HCEC 1CT (cell line): ENCODE results near the gene KCTD11.
"Not testable (repeated sequence)": the region's sequence is repeated elsewhere in the genome, so short reads cannot be mapped to it uniquely, and the experiment has no call there.

Source experiments
- DNase-seq: peaks from one replicate; pipeline ENCODE4 v3.0.0-alpha.2; 2017

KCTD11 gene

DNA sequence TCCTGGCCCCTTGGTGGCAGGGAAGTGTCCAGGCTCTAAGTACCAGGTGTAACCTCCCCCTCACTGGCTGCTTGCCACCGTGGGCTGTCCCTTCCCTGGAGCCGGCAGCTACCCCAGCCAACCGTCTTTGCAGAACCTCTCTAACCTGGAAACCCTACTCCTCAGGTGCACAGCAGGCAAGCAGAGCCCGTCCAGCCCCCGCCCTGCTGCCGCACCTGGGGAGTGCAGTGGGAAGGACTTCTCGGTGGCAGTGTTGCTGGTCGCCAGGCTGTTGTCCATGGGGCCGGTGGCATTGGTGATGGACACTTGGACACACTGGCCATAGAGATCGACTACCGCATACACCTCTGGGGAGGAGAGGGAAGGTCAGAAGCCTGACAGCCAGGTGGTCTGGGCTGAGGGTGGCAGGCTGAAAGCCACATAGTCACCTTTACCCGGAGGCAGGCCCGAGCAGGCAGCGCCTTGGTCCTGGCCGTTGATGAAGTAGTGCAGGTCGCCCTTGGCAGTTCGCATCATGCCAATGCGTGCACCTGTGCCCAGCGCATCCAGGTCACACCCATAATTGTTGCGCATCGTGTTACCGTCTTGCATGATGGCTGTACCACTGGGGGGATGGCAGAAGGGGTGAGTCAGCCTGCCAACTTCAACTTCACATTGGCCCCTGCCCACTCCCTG lies 29.3 kb upstream of the KCTD11 start:
- DNase-seq, result no peak

DNA sequence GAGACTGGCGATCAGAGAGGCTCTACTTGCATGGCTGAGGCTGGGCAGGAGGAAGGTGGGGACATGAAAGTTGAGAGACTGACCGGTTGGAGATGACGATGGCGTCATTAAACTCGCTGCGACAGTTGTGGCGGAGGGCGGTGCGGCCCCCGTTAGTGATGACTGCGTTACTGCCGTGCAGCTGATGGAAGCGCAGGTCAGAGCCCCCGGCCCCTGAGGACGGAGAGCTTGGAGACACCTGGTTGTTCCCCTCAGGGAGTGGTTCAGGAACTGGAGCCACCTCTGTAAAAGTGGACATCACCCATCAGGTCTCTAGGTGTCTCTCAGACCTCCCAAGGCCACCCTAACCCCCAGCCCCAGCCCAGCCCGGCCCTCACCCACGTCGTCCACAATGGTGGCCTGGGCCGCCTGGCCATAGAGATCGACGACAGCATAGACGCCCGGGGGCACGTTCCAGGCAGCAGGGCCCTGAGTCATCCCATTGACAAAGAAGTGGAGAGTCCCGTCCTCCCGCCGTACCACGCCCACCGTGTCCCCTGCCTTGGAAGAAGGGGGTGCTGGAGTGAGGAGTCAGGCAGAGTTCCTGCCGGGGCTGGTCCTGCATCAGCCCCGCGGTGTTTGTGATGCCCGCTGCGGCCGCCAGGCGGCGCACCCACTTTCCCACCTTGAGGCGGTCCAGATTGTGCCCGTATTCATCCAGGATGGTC lies 28.1 kb upstream of the KCTD11 start:
- no peak for DNase-seq

DNA sequence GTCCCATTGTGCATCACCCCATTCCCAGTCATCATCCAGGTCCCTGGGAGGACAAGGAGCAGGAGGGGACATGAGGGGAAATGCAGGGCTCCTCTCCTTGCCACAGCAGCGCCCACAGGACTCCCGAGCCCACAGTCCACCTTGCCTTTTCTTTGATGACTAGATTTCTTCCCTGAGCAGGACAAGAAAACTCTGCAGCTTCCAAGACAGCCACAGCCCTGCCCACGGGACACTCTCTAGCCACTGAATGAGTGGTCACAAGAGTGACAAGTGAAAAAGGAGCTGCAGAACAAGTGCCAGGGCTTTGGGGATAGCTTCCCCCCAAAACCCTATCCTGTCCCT lies 27.6 kb upstream of the KCTD11 start:
- DNase-seq, result no peak

DNA sequence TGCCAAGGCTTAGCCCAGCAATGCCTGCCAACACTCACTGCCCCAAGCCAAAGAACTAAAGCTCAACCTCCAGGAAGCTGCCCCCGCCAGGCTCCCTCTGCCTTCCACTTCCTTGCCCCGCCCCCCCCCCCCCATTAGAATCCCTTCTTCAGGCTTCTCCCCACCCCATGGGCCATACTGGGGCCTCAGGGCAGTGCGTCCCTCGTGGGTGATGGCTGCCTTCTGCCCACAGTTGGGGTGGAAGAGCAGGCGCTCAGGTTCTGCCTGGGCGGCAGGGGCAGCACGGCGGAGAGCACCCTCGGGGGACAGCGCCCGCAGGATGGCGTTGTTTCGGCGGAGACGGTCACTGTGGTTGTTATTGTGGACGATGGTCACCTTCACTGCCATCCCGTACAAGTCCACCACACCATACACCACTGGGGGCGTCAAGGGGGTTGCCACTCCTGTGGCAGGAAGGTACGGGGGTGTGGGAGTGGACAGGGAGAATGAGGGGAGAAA lies 26.9 kb upstream of the KCTD11 start:
- no peak for DNase-seq

DNA sequence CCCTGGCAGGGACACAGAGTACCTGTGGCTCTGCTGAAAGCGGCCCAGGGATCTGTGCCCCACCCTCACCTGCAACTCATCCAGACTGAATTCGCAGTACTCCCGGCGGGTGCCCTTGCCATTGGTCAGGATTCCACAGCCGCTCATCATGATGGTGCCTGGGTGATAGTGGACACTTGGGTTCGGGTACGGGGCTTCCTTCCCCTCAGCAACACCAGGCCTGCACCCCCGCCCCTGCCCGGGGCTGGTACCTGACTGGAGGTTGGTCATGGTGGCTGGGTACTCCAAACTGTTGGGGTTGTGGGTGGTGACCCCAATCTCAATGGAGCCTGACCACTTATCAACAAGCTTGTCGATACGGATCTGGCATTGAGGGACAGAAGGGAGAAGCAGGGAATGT lies 25.8 kb upstream of the KCTD11 start:
- DNase-seq, result no peak

DNA sequence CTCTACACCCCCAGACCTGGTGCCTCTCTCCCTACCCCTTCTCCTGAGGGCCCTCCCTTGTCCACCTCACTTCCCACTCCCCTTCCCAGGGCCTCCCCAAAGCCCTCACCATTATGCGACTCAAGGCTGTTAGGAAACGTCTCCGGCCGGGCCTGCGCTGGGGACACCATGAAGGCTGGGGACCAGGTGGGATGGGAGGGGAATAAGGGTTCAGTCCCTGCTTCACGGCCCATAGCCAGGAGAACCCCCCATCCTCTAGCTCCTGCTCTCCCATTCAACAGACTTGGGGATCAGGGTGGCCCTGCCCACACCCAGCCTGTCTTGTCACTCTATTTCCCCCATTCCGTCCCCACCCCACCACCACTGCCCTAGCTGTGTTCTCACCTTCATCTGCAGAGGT lies 24.9 kb upstream of the KCTD11 start:
- no peak for DNase-seq

DNA sequence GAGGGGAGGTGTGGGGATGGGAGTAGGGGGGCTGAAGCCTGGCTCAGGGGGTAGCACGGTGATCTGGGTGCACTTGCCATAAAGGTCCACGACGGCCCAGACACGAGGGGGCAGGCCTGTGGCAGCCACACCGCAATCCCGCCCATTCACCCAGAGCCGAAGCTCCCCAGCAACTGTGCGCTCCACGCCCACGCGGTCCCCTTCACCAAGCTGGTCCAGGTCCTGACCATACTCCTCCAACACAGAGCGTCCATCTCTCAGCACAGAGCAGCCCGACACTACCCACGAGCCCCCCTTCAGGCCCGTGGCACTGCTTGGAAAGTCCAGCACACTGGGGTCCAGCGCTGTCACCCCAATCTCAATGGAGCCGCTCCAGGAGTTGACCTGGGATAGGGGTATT lies 24.5 kb upstream of the KCTD11 start:
- DNase-seq, result no peak

DNA sequence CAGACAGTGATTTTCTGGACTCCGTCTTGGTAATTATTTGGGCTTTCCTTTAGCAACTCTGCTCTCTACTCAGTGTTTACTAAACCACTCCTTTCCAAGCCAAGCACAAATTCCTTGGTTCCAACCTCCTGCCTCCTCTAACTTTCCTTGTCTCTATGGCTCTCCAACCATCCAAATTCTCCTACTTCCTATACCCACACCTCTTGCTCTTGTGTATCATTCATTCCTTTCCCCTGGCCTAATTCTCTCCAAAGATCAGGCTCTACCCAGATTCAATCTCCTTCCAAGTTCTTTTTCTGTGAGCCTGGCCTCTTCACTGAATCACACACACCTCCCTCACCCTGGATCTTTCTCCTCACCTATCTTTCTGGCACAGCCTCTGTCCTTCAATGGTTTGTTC lies 24.0 kb upstream of the KCTD11 start:
- DNase-seq, result no peak

DNA sequence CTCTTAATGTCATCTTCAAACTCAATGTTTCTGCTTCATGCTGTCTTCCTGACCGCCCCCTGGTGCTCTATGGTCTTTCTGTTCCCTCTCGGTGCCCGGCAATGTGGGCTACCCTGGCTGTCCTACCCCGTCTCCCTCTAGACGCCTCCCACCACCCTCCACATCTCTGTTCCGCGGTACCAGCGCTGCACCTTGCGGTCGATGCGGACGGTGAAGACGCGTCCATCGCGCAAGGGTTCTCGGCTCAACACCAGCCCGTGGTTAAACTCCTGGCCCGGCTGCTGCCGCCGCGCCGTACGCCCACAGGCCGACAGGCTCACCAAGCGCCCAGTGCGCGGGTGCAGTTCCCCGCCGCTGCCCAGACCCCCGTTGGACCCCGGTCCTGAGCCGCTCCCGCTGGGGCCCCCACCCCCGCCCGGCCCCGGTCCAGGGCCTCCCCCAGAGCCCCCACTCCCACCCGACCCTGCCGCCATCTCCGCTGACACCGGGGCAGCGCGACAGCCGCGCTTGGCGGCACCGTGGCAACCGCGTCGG lies 23.1 kb upstream of the KCTD11 start, which contains the start of gene NEURL4:
Gene NEURL4 (minus strand): TSS at position 496 of the 534 bp plus-strand sequence. CDS start 23 bp downstream, at position 473.
- DNase-seq, result no peak

DNA sequence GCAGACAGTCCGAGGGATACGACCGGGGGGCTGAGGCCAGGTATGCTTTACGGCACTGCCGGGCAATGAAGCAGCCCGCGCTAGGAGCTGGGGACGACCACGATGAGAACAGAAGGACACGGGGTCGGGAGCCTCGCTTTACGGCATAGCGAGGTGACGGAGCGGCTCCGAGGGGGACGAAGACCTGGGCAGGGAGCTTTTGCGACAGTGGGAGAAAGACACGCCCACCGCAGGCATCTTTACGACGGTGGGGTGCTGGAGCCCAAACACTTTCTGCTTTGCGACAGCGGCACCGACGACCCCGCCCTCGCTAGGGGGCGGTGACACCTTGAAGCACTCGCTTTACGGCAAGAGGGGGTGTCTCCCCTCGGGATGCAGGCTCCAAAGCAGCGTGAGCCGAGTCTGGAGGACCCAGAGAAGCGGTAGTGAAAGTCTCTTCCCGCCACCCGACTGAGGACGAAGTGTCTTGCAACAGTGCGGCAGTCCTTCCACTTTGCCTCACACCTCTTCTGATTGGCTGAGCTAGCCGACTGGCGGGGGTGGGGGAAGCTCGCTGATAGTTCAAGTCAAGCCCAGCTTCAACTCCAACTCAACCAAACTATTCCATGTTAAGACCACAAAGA lies 22.5 kb upstream of the KCTD11 start:
- peak; percentile 97 for DNase-seq

DNA sequence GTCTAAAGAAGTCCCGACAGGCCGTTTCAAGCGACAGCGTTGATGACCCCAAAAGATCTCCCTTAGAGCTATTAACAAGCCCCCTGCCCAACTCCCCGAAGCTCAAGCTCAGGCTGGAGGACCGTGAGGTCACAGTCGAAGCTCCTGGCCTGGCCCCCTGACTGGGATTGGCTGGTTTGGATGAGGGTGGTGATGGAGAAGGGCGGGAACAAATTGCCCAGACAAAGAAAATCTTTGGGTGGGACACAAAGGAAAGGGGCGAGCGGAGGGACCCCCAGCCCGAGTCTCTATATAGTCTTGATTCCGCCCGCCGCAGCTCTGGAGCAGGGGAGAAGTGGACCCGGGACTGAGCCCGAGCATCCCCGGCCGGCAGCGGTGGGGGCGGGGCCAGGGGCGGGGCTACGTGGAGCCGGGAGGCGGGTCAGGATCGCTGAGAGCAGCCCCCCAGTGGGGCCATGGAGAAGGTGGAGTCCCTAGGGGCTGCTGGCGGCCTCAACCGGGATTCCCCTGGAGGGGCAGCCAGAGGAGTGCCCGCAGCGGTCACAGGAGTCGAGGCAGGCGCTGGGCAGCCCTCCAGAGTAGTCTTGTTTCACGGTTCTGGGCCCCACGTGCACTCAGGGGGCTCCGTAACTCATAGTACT lies 21.8 kb upstream of the KCTD11 start:
- DNase-seq, result peak; percentile 55

DNA sequence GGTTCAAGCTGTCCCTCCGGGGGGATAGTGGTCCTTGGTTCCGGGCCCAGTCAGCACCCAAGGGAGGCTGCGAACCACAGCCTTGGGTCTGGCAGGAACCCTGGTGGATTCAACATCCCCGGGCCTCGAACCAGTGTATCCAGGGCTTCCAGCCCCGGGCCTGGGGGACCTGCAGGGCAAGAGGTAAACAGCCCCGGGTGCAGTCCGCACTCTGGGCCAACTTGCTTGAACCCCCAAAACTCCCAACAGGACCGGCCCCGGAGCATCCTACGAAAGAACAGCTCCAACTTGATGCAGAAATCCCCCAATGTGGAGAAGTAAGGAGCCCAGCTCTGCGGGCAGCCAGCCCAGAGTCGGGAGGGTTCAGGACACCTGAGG lies 21.3 kb upstream of the KCTD11 start:
- no peak for DNase-seq

DNA sequence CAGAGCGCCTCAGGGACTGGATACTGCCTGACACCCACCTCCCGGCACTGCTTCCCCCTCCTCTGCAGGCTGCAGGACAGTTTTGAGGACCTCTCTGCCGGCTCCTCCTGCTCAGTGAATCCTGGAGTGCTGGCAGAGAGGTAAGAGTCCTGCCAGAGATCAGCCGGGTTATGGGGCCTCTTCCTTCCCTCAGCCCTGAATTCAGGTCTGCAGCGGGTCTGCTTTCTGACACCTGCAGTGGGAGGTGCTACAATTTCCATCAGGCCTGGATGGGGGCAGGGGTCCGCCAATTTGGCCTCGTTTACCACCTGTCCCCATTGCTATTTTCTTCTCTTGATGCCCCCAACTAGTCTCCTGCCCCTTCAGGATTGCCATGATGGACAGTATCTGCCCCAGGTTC lies 19.9 kb upstream of the KCTD11 start:
- DNase-seq, result no peak

DNA sequence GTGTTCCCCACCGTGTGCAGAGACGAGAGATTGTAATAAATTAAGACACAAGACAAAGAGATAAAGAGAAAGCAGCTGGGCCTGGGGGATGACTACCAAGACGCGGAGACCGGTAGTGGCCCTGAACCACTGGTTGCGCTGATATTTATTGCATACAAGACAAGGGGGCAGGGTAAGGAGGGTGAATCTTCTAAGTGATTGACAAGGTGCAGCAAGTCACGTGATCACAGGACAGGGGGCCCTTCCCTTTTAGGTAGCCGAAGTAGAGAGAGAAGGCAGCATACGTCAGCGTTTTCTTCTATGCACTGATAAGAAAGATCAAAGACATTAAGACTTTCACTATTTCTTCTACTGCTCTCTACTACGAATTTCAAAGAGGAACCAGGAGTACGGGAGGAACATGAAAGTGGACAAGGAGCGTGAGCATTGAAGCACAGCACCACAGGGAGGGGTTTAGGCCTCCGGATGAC lies 19.3 kb upstream of the KCTD11 start:
- not testable (repeated sequence) for DNase-seq

DNA sequence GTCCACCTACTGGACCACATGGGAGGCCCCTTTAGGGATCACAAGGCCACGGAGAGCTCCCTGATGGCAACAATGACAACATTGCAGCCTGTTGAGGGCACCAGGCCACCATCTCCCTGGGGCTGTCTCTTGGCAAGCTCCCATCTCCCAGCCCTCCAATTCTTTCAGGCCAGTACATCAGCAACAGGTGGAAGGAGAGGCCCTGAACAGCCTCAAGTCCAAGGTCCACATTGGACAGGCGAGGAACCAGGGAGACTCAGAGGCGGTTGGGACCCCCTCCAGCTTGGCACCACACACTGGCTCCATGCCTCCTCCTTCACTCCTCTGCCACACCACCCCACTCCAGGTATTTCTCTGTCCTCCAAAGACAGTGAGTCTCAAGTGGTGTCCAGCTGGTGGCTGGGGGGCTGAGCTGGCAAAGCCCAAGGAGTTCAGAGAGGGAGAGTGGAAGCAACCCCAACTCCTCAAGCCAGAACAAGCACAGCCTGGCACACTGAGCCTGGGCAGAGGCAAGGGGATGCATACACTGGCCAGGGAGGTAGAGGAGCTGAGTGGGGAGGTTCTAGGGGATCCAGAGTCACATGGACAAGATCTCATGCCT lies 16.9 kb upstream of the KCTD11 start:
- DNase-seq, result no peak

DNA sequence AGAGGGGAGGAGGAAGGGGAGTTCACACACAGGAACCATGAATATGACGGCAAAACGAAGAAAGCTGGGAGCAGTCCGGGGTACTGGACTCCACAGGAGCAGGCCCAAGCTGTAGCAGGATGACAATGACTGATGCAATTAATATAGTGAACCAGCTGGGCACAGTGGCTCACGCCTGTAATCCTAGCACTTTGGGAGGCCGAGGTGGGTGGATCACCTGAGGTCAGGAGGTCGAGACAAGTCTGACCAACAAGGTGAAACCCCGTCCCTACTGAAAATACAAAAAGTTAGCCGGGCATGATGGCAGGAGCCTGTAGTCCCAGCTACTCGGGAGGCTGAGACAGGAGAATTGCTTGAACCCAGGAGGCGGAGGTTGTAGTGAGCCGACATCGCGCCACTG lies 16.2 kb upstream of the KCTD11 start:
- DNase-seq, result not testable (repeated sequence)

DNA sequence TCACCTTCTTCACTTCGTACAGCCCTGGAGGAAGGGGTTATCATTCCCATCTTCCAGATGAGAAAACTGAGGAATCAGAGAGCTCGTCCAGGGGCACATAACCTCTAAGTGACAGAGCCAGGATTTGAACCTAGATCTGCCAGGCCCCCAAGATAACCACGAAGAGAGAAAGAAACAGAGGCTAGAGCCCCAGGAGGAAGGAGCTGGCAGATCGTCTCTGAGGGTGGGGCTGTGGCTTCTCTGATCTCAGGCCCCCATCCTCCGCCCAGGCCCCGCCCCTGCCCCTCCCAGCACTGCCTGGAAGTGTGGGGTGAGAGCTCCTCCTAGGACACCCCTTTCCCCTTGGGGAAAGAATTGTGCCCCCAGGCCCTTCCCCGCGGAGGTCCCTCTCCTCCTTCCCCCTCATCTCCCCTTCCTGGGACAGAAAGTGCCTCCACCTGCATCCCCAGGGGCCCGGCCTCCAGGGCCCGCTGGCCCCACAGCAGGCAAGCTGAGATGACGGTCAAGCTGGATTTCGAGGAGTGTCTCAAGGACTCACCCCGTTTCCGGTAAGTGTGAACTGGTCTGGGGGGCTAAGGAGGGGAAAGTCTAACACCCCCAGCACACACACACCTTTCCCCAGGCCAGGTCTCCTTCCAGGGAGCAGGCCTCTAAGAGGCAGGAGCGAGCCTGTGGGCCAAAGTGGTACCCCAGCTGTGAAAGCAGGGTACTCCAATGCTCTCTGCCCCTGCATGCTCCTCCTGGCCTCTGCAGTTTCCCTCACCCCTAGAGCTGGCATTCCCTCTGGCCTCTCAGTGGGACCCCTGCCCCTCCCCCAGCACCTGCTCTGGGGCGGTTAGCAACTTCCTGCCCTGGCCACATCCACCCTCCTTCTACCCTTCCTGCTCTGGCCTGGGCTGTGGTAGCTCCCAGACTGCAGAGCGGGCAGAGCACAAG lies 15.5 kb upstream of the KCTD11 start, which contains the start of gene ACAP1:
Gene ACAP1 (plus strand): TSS at position 290 of the 936 bp plus-strand sequence. CDS start 206 bp downstream, at position 496.
- no peak for DNase-seq

DNA sequence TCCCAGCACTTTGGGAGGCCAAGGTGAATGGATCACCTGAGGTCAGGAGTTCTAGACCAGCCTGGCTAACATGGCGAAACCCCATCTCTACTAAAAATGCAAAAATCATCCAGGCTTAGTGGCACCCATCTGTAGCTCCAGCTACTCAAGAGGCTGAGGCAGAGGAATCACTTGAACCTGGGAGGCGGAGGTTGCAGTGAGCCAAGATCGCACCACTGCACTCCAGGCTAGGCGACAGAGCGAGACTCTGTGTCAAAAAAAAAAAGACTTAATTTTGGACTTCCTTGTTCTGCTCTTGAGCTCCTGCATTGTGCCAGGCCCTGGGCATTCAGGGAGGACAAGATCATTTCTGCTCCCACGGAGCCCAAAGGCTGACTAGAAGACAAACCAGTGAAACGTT lies 14.4 kb upstream of the KCTD11 start:
- not testable (repeated sequence) for DNase-seq

DNA sequence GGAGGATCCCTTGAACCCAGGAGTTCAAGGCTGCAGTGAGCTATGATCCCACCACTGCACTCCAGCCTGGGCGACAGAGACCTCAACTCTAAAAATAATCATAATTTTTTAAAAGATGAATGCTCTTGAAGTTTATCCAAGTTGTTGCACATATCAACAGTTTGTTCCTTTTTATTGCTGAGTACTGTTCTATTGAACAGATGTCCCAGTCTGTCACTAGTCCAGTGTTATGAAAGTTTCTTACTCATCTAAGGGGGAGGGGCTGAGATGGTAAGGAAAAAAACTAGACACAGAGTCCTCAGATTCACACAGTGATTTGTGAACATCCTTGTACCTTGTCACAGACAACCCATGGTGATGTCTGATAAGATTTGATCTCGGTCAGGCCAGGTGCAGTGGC lies 11.8 kb upstream of the KCTD11 start:
- DNase-seq, result peak; percentile 36

DNA sequence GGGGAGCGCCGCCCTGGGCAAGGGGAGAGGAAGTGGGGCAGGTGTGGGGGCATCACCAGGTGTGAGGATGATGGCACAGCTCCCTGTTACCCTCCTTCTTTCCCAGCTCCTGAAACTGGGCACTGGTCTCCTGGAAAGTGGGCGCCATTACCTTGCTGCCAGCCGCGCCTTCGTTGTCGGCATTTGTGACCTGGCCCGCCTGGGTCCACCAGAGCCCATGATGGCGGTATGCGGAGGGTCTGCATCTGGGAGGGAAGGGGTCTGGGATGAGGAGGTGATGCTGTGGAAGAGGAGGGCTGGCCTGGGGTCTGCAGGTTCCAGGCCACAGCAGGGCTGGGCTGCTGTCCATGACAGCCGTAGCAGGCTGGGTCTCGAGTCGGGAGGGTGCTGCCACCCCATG lies 10.1 kb upstream of the KCTD11 start:
- no peak for DNase-seq

DNA sequence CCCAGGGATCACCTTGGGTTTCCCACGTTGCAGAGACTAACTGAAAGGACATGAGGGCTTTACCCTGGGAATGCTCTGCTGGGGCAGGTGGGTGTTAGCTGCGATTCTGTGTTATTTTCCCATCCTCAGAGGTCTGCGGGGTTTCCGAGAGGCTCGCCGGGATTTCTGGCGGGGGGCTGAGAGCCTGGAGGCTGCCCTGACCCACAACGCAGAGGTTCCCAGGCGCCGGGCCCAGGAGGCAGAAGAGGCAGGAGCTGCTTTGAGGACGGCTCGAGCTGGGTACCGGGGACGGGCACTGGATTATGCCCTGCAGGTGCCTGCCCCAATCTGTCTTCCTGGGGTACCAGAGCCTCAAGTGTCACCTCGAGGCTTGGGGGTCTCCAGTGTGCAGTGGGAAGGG lies 8.7 kb upstream of the KCTD11 start:
- DNase-seq, result no peak
